Right lobe of liver (tissue), 4 donors: ENCODE measurements around the gene ITPK1.
"Not testable (repeated sequence)": the region's sequence is repeated elsewhere in the genome, so short reads cannot be mapped to it uniquely, and the experiment has no call there.

Experiments used
- CTCF ChIP-seq, 4 donors: fragments of 200-600 bp in 3 of 4; fragments of 450-650 bp in 1 of 4; IDR thresholded peaks; one replicate each; pipeline versions ENCODE4 v1.5.1 to v1.8.0; 2016 to 2022; ENCODE audit warnings: antibody characterized with exemption in 4 of 4, mild to moderate bottlenecking in 2 of 4
- POLR2A ChIP-seq: fragments of 450-650 bp; IDR thresholded peaks from one replicate; pipeline ENCODE4 v1.6.1; 2017; ENCODE audit warnings: antibody characterized with exemption, mild to moderate bottlenecking
- donor health status: DM: no; HTN: no; CAD: no.
- donor health status: DM: no; HTN: no; CAD: no.
- donor health status: DM: no; HTN: yes; CAD: no.

GRCh38 chr14:93062013-93062412 is 53.7 kb downstream of the ITPK1 start:
- not testable (repeated sequence) for TF ChIP-seq CTCF (IDR thresholded peaks at IDR 0.05); POLR2A
